HepG2 (cell line): ENCODE measurements around the gene PLCXD3. TPM values are rescaled to one million over a fixed set of nuclear protein-coding genes. Genes with fewer than 3 reads are reported as not detected.

Experiments used
- ATAC-seq: fragments of 200-7000 bp; cut with Tn5 transposase; 3 replicates; pipeline ENCODE4 v1.9.1; 2020; ENCODE audit warnings: mild to moderate bottlenecking, moderate library complexity
- BruUV-seq: library from RNA; stranded (reverse); fragments of 400-500 nt; replicated peaks from 2 replicates; lab custom pipeline; 2021; lab: Mats Ljungman, UMichigan
- CTCF ChIA-PET: fragments of 300-600 bp; formaldehyde crosslinking; extraction: SDS; loops from one replicate; lab custom pipeline; 2021; ENCODE audit warnings: low total read pairs, inconsistent platforms, low intra/inter-chr PET ratio; lab: Yijun Ruan, JAX
- POLR2A ChIA-PET: fragments of 350-600 bp; sonication (Branson Sonifier 250); formaldehyde crosslinking; loops from one replicate; lab custom pipeline; 2020; ENCODE audit warnings: antibody characterized with exemption, inconsistent platforms; lab: Yijun Ruan, JAX
- DNase-seq: peaks from one replicate; pipeline ENCODE4 v3.0.0-alpha.2; 2015; ENCODE audit warnings: low spot score
- FAIRE-seq: peaks from 3 replicates; lab custom pipeline; 2011; peaks lifted over from hg19 to GRCh38; lab: Jason Lieb, UNC
- H2AFZ ChIP-seq: one replicate; pipeline ENCODE4 v1.6.1; 2011; ENCODE audit warnings: low read length, inconsistent platforms
- H3K27ac ChIP-seq: fragments of 300-600 bp; 3 replicates; pipeline ENCODE4 v1.8.0; 2011; ENCODE audit warnings: mixed run types, mild to moderate bottlenecking, mixed read lengths, low read length, inconsistent platforms; ENCODE audit not compliant: insufficient read depth; ENCODE audit errors: extremely low read length
- H3K27me3 ChIP-seq, 2 experiments: fragments of 200-600 bp in 1 of 2; 2 replicates in 1 of 2; 3 replicates in 1 of 2; pipeline versions ENCODE4 v1.6.0 to v1.8.0; 2011; ENCODE audit warnings: low read length in 2 of 2, mild to moderate bottlenecking in 2 of 2, moderate library complexity in 2 of 2, inconsistent platforms in 1 of 2; ENCODE audit not compliant: insufficient read depth in 2 of 2, control insufficient read depth in 1 of 2
- H3K36me3 ChIP-seq, 2 experiments: fragments of 200-600 bp in 1 of 2; replicated peaks in 1 of 2; 2 replicates in 1 of 2; 3 replicates in 1 of 2; pipeline versions ENCODE4 v1.5.1 to v1.8.0; 2011; ENCODE audit warnings: low read length in 2 of 2, inconsistent platforms in 1 of 2; ENCODE audit not compliant: insufficient read depth in 2 of 2, control insufficient read depth in 1 of 2
- H3K4me1 ChIP-seq: 2 replicates; pipeline ENCODE4 v1.5.1; 2012; ENCODE audit warnings: low read length, inconsistent platforms; ENCODE audit not compliant: insufficient read depth
- H3K4me2 ChIP-seq: 2 replicates; pipeline ENCODE4 v1.6.0; 2011; ENCODE audit warnings: low read depth, low read length, inconsistent platforms
- H3K4me3 ChIP-seq, 3 experiments: fragments of 200-600 bp in 1 of 3; sonication (generic), shearing (Covaris generic) in 1 of 3; replicated peaks in 1 of 3; 2 replicates each; pipeline ENCODE4 v1.5.1; 2011 to 2016; ENCODE audit warnings: low read length in 3 of 3, inconsistent platforms in 2 of 3, low read depth in 2 of 3, mild to moderate bottlenecking in 2 of 3, control low read depth in 1 of 3, mixed read lengths in 1 of 3; ENCODE audit not compliant: insufficient read depth in 1 of 3
- H3K79me2 ChIP-seq: one replicate; pipeline ENCODE4 v1.6.1; 2011; ENCODE audit warnings: low read length, inconsistent platforms; ENCODE audit not compliant: insufficient read depth
- H3K9ac ChIP-seq: 2 replicates; pipeline ENCODE4 v1.6.0; 2011; ENCODE audit warnings: mild to moderate bottlenecking, low read depth, low read length, inconsistent platforms; ENCODE audit not compliant: insufficient read depth
- H3K9me3 ChIP-seq: 2 replicates; pipeline ENCODE4 v1.5.1; 2012; ENCODE audit warnings: mild to moderate bottlenecking, low read length
- H4K20me1 ChIP-seq: 2 replicates; pipeline ENCODE4 v1.6.0; 2011; ENCODE audit warnings: inconsistent platforms, mild to moderate bottlenecking, low read length, moderate library complexity; ENCODE audit not compliant: insufficient read depth
- AKAP8 ChIP-seq: sonication (generic); formaldehyde crosslinking; IDR thresholded peaks from 2 replicates; pipeline ENCODE4 v1.5.1; 2020; ENCODE audit warnings: mild to moderate bottlenecking, missing genetic modification reagents
- CCDC6 ChIP-seq: sonication (generic); formaldehyde crosslinking; IDR thresholded peaks from 2 replicates; pipeline ENCODE4 v1.8.1; 2022; ENCODE audit warnings: mild to moderate bottlenecking, missing genetic modification reagents, moderate library complexity
- EZH2 ChIP-seq: conservative IDR thresholded peaks from 2 replicates; pipeline ENCODE4 v1.6.1; 2012; ENCODE audit warnings: mild to moderate bottlenecking, low read depth, low read length, moderate library complexity
- FOXA1 ChIP-seq, 2 experiments: fragments of 450-650 bp in 1 of 2; sonication (generic) in 1 of 2; formaldehyde crosslinking in 1 of 2; IDR thresholded peaks; 2 replicates each; pipeline versions ENCODE4 v1.4.0 to v1.6.1; 2016 to 2020; ENCODE audit warnings: missing genetic modification reagents in 1 of 2
- FOXO1 ChIP-seq: sonication (generic); formaldehyde crosslinking; IDR thresholded peaks from 2 replicates; pipeline ENCODE4 v1.4.0; 2020; ENCODE audit warnings: missing genetic modification reagents
- KLF11 ChIP-seq: IDR thresholded peaks from 2 replicates; pipeline ENCODE4 v1.6.1; 2016; ENCODE audit warnings: missing compliant biosample characterization
- SRSF1 ChIP-seq: fragments of 200-400 bp; formaldehyde crosslinking; optimal IDR thresholded peaks from 2 replicates; pipeline ENCODE3; 2017; ENCODE audit warnings: mild to moderate bottlenecking, low read depth, low read length, moderate library complexity
- SRY ChIP-seq: sonication (generic); formaldehyde crosslinking; IDR thresholded peaks from 2 replicates; pipeline ENCODE4 v1.8.0; 2022; ENCODE audit warnings: mild to moderate bottlenecking, missing genetic modification reagents
- SYNCRIP ChIP-seq: fragments of 200-400 bp; formaldehyde crosslinking; IDR thresholded peaks from 2 replicates; pipeline ENCODE4 v1.6.1; 2018; ENCODE audit warnings: mild to moderate bottlenecking, low read depth, low read length; ENCODE audit not compliant: insufficient read depth
- TBP ChIP-seq: sonication (generic); formaldehyde crosslinking; IDR thresholded peaks from 2 replicates; pipeline ENCODE4 v1.5.0; 2020; ENCODE audit warnings: missing genetic modification reagents
- TCF7 ChIP-seq: sonication (generic); IDR thresholded peaks from 2 replicates; pipeline ENCODE4 v1.6.1; 2016; ENCODE audit warnings: antibody characterized with exemption, low read depth
- TOE1 ChIP-seq: sonication (generic); formaldehyde crosslinking; IDR thresholded peaks from 2 replicates; pipeline ENCODE4 v1.4.0; 2020; ENCODE audit warnings: mild to moderate bottlenecking, missing genetic modification reagents
- ZNF143 ChIP-seq: sonication (generic); formaldehyde crosslinking; IDR thresholded peaks from 2 replicates; pipeline ENCODE4 v1.4.0; 2020; ENCODE audit warnings: missing genetic modification reagents
- ZNF160 ChIP-seq: sonication (generic); formaldehyde crosslinking; IDR thresholded peaks from 2 replicates; pipeline ENCODE4 v1.8.0; 2022; ENCODE audit warnings: mild to moderate bottlenecking, inconsistent platforms, missing genetic modification reagents
- ZNF225 ChIP-seq: sonication (generic); formaldehyde crosslinking; IDR thresholded peaks from 2 replicates; pipeline ENCODE4 v1.4.0; 2020; ENCODE audit warnings: mild to moderate bottlenecking, missing genetic modification reagents
- ZNF326 ChIP-seq: sonication (generic); formaldehyde crosslinking; IDR thresholded peaks from 2 replicates; pipeline ENCODE4 v1.4.0; 2020; ENCODE audit warnings: missing genetic modification reagents, borderline replicate concordance
- ZNF383 ChIP-seq: sonication (generic); formaldehyde crosslinking; IDR thresholded peaks from 2 replicates; pipeline ENCODE4 v1.4.0; 2020; ENCODE audit warnings: missing genetic modification reagents, mild to moderate bottlenecking, borderline replicate concordance
- ZNF564 ChIP-seq: sonication (generic); formaldehyde crosslinking; IDR thresholded peaks from 2 replicates; pipeline ENCODE4 v1.8.1; 2023; ENCODE audit warnings: mild to moderate bottlenecking, missing genetic modification reagents
- ZNF574 ChIP-seq: sonication (generic); formaldehyde crosslinking; IDR thresholded peaks from 2 replicates; pipeline ENCODE4 v1.4.0; 2020; ENCODE audit warnings: missing genetic modification reagents
- ZNF784 ChIP-seq: sonication (generic); formaldehyde crosslinking; IDR thresholded peaks from 2 replicates; pipeline ENCODE4 v1.5.1; 2020; ENCODE audit warnings: missing genetic modification reagents, mild to moderate bottlenecking, borderline replicate concordance
- WGBS: methylation state at CpG from one replicate; pipeline ENCODE4 v1.1.6; 2017; ENCODE audit warnings: low lambda C conversion rate; 5-methylcytosine and 5-hydroxymethylcytosine counted together
- in situ Hi-C: cut with HindIII; loops from 2 replicates; pipeline ENCODE4 v1.10.0; 2017; ENCODE audit warnings: low pct_unique_long_range_greater_than_20kb; ENCODE audit not compliant: extremely low pct_ligation_motif_present
- intact Hi-C: fragments of 100-400 bp; cut with micrococcal nuclease; formaldehyde crosslinking; loops from one replicate; pipeline ENCODE4 v1.10.0; 2022; ENCODE audit not compliant: unreplicated experiment
- polyA plus RNA-seq, 8 experiments: library from polyadenylated mRNA; depleted of rRNA in 3 of 8; stranded (reverse) in 7 of 8; unstranded in 1 of 8; fragments of >200 nt; fragmentation: Illumina TruSeq in 4 of 8; extraction: Trizol in 4 of 8; gene quantifications; 2 replicates each; pipeline versions ENCODE4 v1.2.1 to v1.2.3, GENCODE V29; 2011 to 2016; ENCODE audit warnings: low read depth in 4 of 8, missing spikeins in 1 of 8, mixed read lengths in 1 of 8; ENCODE audit not compliant: insufficient read depth in 1 of 8
- total RNA-seq, 5 experiments: library from RNA; depleted of rRNA; stranded (reverse); fragments of >200 nt; fragmentation: Illumina TruSeq; extraction: Trizol; gene quantifications; 2 replicates each; pipeline ENCODE4 v1.2.3, GENCODE V29; 2016; ENCODE audit warnings: low read depth in 1 of 5

Gene PLCXD3
- total and polyA plus RNA-seq, 2 of the 13 experiments (the other 11 are each of a cell fraction or from before 2014, with no cell fraction given): not detected

- no peak for ATAC-seq
- no peaks in the 10 kb centered on the region for H3K27me3 ChIP-seq
- TF ChIP-seq EZH2 (no peak), SRY (CRISPR knock-in tag) (no peak), CCDC6 (CRISPR knock-in tag) (no peak), ZNF143 (CRISPR knock-in tag) (no peak), SRSF1 (no peak), FOXO1 (CRISPR knock-in tag) (no peak), ZNF383 (CRISPR knock-in tag) (no peak), AKAP8 (CRISPR knock-in tag) (no peak), KLF11 (CRISPR knock-in tag) (no peak), ZNF564 (no peak), ZNF784 (CRISPR knock-in tag) (no peak), ZNF160 (no peak), ZNF326 (CRISPR knock-in tag) (no peak), TBP (no peak), SYNCRIP (no peak), FOXA1 (IDR thresholded peaks at IDR 0.05) (no peak), FOXA1 (CRISPR knock-in tag; IDR thresholded peaks at IDR 0.05) (no peak), ZNF574 (no peak), TOE1 (no peak), TCF7 (no peak), ZNF225 (no peak)
- no peaks in the 10 kb centered on the region for H3K9me3 ChIP-seq
- no peaks in the 10 kb centered on the region for H3K36me3 ChIP-seq
- H4K20me1 ChIP-seq: no peaks in the 10 kb centered on the region
- intact Hi-C loops: no loop called here
- DNase-seq: no peak
- H3K4me2 ChIP-seq: no peak overlapping the region
- in situ Hi-C loops: loop anchor here (25.0 kb wide), 1 partner anchor 573 kb away; no protein-coding TSS in a partner anchor
- WGBS: 12% methylated on average over 3 of the region's 3 CpGs
- no TSS peak for BruUV-seq
- H3K4me3 ChIP-seq: no peak overlapping the region
- no peak overlapping the region for H2AFZ ChIP-seq
- H3K9ac ChIP-seq: no peak overlapping the region
- H3K79me2 ChIP-seq: no peaks in the 10 kb centered on the region
- POLR2A ChIA-PET: no interaction called here
- no peak overlapping the region for H3K27ac ChIP-seq
- H3K4me1 ChIP-seq: no peaks in the 10 kb centered on the region
- no peak for FAIRE-seq
- CTCF ChIA-PET: no interaction called here
Measured at GRCh38 chr5:41264019-41264418, 246.4 kb downstream of the PLCXD3 start.
